Anterior cingulate cortex (tissue), 58 donors: ENCODE results near the gene ELAPOR2.
"Not testable (repeated sequence)": the region's sequence is repeated elsewhere in the genome, so short reads cannot be mapped to it uniquely, and the experiment has no call there.

Experiments
- DNase-seq, 58 donors: peaks; one replicate each; lab custom pipeline; 2025; lab: John Stamatoyannopoulos, UW

ELAPOR2 gene

GRCh38 chr7:87048839-87049238, 10.6 kb downstream of the ELAPOR2 start:
- DNase-seq, result no peak

GRCh38 chr7:87046456-87046855, 13.0 kb downstream of the ELAPOR2 start:
- no peak for DNase-seq

GRCh38 chr7:87044713-87045112, 14.7 kb downstream of the ELAPOR2 start:
- not testable (repeated sequence) for DNase-seq

- not testable (repeated sequence) for DNase-seq
Measured at GRCh38 chr7:87041586-87041985, 17.9 kb downstream of the ELAPOR2 start.

GRCh38 chr7:87039691-87040299, 19.7 kb downstream of the ELAPOR2 start:
- not testable (repeated sequence) for DNase-seq

- DNase-seq, result no peak
Measured at GRCh38 chr7:87038993-87039690, 20.3 kb downstream of the ELAPOR2 start.

- no peak for DNase-seq
Measured at GRCh38 chr7:87036985-87037384, 22.5 kb downstream of the ELAPOR2 start.

- no peak for DNase-seq
Measured at GRCh38 chr7:87032604-87033339, 26.7 kb downstream of the ELAPOR2 start.

- no peak for DNase-seq
Measured at GRCh38 chr7:87029078-87029477, 30.4 kb downstream of the ELAPOR2 start.

- DNase-seq, result peak in 1 of 58 donors; percentile 9
Measured at GRCh38 chr7:87028636-87029035, 30.8 kb downstream of the ELAPOR2 start.

GRCh38 chr7:87027900-87028299, 31.6 kb downstream of the ELAPOR2 start:
- DNase-seq, result no peak

- DNase-seq, result no peak
Measured at GRCh38 chr7:87021285-87021684, 38.2 kb downstream of the ELAPOR2 start.

- no peak for DNase-seq
Measured at GRCh38 chr7:87016606-87017005, 42.8 kb downstream of the ELAPOR2 start.

GRCh38 chr7:87013840-87014190, 45.6 kb downstream of the ELAPOR2 start:
- no peak for DNase-seq

- no peak for DNase-seq
Measured at GRCh38 chr7:87013136-87013839, 46.2 kb downstream of the ELAPOR2 start.
